ENCODE measurements around the gene IGF2BP3.

DNA sequence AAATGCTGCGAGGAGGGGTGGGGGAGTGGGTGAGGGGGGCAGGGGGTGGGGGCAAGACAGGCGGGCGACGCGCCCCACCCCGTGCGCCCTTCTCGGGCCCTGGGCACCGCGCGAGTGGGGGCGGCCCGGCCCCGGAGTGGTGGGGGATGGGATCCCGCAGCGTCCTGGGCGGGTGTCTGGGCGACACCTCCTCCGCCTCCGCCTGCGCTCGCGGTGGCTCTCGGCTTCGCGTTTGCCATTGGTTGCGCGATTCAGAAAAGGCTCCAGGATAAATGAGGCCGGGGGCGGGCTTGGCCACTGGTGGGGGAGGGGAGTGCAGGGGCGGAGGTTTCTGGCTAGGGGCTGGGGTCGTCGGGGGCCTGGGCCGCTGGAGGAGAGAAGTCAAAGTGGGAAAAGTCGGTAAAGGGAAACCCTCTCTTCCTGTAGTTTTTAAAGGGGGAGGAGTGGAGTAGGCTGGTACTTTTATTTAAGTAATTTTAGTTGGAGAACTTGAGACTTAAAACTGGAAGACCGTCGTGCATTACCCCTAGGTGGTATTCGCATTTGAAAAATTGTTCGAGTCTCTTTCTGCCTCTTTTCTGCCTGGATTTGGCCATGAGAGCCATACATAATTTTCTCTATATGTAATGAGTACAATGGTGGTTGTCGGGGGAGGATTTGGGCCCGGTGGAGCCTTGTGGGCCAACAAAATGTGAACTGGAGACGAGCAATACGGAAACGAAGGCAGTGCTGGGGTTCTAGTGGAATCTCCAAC, 992 bp upstream of the IGF2BP3 start:
- TF ChIP-seq, protein P1, sequence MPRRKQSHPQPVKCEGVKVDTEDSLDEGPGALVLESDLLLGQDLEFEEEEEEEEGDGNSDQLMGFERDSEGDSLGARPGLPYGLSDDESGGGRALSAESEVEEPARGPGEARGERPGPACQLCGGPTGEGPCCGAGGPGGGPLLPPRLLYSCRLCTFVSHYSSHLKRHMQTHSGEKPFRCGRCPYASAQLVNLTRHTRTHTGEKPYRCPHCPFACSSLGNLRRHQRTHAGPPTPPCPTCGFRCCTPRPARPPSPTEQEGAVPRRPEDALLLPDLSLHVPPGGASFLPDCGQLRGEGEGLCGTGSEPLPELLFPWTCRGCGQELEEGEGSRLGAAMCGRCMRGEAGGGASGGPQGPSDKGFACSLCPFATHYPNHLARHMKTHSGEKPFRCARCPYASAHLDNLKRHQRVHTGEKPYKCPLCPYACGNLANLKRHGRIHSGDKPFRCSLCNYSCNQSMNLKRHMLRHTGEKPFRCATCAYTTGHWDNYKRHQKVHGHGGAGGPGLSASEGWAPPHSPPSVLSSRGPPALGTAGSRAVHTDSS (tag by site-specific recombination; IDR thresholded peaks at IDR 0.05), result no peak
- TF ChIP-seq, protein P2, sequence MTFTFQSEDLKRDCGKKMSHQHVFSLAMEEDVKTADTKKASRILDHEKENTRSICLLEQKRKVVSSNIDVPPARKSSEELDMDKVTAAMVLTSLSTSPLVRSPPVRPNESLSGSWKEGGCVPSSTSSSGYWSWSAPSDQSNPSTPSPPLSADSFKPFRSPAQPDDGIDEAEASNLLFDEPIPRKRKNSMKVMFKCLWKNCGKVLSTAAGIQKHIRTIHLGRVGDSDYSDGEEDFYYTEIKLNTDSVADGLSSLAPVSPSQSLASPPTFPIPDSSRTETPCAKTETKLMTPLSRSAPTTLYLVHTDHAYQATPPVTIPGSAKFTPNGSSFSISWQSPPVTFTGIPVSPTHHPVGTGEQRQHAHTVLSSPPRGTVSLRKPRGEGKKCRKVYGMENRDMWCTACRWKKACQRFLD (tag by site-specific recombination; IDR thresholded peaks at IDR 0.05), result no peak
- TF ChIP-seq, protein P3, sequence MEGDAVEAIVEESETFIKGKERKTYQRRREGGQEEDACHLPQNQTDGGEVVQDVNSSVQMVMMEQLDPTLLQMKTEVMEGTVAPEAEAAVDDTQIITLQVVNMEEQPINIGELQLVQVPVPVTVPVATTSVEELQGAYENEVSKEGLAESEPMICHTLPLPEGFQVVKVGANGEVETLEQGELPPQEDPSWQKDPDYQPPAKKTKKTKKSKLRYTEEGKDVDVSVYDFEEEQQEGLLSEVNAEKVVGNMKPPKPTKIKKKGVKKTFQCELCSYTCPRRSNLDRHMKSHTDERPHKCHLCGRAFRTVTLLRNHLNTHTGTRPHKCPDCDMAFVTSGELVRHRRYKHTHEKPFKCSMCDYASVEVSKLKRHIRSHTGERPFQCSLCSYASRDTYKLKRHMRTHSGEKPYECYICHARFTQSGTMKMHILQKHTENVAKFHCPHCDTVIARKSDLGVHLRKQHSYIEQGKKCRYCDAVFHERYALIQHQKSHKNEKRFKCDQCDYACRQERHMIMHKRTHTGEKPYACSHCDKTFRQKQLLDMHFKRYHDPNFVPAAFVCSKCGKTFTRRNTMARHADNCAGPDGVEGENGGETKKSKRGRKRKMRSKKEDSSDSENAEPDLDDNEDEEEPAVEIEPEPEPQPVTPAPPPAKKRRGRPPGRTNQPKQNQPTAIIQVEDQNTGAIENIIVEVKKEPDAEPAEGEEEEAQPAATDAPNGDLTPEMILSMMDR (tag by site-specific recombination; IDR thresholded peaks at IDR 0.05), result no peak
- no peak for TF ChIP-seq RBAK (tag by site-specific recombination; IDR thresholded peaks at IDR 0.05)

All from HEK293 (cell line).